22Rv1 (cell line): Measurements from ENCODE around the gene SLC16A12.
"Not testable (repeated sequence)": the region's sequence is repeated elsewhere in the genome, so short reads cannot be mapped to it uniquely, and the experiment has no call there.

Experiments
- H3K27ac ChIP-seq: fragments of 450-650 bp; 2 replicates; pipeline ENCODE4 v1.5.1; 2017
- ZFX ChIP-seq: fragments of 450-650 bp; IDR thresholded peaks from 2 replicates; pipeline ENCODE4 v1.6.1; 2017; ENCODE audit warnings: antibody characterized with exemption, borderline replicate concordance
- TF ChIP-seq, protein P1 (sequence below): fragments of 450-650 bp; IDR thresholded peaks from 2 replicates; pipeline ENCODE4 v1.5.1; 2017; ENCODE audit warnings: mild to moderate bottlenecking

SLC16A12 gene

DNA sequence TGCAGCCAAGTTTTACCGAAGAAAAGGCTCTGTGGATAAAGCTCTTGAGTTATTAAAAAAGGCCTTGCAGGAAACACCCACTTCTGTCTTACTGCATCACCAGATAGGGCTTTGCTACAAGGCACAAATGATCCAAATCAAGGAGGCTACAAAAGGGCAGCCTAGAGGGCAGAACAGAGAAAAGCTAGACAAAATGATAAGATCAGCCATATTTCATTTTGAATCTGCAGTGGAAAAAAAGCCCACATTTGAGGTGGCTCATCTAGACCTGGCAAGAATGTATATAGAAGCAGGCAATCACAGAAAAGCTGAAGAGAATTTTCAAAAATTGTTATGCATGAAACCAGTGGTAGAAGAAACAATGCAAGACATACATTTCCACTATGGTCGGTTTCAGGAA, 132.4 kb downstream of the SLC16A12 start:
- H3K27ac ChIP-seq = no peak overlapping the region
- no peak for TF ChIP-seq ZFX
- TF ChIP-seq, protein P1, sequence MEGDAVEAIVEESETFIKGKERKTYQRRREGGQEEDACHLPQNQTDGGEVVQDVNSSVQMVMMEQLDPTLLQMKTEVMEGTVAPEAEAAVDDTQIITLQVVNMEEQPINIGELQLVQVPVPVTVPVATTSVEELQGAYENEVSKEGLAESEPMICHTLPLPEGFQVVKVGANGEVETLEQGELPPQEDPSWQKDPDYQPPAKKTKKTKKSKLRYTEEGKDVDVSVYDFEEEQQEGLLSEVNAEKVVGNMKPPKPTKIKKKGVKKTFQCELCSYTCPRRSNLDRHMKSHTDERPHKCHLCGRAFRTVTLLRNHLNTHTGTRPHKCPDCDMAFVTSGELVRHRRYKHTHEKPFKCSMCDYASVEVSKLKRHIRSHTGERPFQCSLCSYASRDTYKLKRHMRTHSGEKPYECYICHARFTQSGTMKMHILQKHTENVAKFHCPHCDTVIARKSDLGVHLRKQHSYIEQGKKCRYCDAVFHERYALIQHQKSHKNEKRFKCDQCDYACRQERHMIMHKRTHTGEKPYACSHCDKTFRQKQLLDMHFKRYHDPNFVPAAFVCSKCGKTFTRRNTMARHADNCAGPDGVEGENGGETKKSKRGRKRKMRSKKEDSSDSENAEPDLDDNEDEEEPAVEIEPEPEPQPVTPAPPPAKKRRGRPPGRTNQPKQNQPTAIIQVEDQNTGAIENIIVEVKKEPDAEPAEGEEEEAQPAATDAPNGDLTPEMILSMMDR = no peak

DNA sequence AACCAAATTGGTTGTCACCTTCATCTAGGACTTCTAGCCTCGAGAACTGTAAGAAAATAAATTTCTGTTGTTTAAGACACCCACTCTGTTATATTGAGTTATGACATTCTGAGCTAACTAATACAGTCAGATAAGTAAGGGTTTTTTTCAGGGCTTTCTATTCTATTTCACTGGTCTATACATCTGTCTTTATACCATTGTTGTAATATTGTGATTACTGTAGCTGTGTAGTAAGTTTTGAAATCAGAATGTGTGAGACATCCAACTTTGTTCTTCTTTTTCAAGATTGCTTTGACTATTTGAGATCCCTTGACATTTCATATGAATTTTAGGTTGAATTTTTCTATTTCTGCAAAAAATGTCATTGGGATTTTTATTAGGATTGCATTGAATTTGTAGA, 135.4 kb downstream of the SLC16A12 start:
- TF ChIP-seq, protein P1 = no peak
- TF ChIP-seq ZFX = no peak

DNA sequence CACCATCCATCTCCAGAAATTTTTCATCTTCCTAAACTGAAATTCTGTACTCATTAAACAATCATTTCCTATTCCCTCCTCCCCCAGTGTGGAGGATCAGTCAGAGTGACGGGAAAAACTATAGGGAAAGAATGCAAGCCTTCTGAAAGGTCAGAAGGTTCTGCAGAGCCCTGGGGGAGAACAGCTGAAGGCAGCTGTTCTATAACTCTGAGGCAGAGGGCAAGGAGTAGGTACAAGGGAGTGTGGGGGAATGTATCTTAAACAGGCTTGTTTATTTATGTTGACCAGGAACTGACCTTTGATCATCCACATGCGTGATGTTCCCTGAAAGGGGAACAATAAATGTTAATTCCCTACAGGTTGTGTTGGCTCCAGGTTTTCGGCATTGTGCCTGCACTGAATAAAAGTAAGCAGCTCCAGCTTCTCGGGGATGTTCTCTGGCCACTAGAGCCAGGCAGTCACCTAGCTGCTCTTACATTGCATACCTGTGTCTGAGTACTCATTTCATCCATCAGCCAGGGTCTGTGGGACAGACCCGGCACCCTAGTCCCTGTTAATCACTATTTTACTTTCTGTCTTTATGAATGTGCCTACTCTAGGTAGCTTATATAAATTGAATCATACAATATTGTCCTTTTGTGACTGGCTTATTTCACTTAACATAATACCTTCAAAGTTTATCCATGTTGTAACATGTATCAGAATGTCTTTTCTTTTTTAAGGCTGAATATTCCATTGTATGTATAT, 137.2 kb downstream of the SLC16A12 start:
- H3K27ac ChIP-seq = no peak overlapping the region
- no peak for TF ChIP-seq ZFX

More for the DNA sequence above, 135.4 kb downstream of the SLC16A12 start:
- no peak overlapping the region for H3K27ac ChIP-seq

- H3K27ac ChIP-seq = no peak overlapping the region
- TF ChIP-seq ZFX = no peak
- TF ChIP-seq, protein P1 = no peak
Measured at GRCh38 chr10:89395141-89395540, 140.3 kb downstream of the SLC16A12 start.

DNA sequence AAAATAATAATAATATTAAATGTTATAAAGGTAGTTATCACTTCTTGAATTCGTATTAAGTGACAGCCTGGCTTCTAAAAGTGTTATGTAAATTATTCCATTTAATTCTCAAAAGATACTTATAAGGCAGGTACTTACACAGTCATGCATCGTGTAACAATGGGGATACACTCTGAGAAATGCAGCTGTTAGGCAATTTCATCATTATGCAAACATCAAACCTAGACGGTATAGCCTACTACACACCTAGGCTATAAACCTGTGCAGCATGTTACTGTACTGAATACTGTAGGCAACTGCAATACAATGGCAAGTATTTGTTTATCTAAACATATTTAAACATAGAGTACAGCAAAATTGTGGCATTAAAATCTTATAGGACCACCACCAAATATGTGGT, 141.5 kb downstream of the SLC16A12 start:
- TF ChIP-seq, protein P1 = no peak
- H3K27ac ChIP-seq = no peak overlapping the region

GRCh38 chr10:89392974-89393373, 142.4 kb downstream of the SLC16A12 start:
- TF ChIP-seq ZFX = no peak
- TF ChIP-seq, protein P1 = no peak
- H3K27ac ChIP-seq = no peak overlapping the region

DNA sequence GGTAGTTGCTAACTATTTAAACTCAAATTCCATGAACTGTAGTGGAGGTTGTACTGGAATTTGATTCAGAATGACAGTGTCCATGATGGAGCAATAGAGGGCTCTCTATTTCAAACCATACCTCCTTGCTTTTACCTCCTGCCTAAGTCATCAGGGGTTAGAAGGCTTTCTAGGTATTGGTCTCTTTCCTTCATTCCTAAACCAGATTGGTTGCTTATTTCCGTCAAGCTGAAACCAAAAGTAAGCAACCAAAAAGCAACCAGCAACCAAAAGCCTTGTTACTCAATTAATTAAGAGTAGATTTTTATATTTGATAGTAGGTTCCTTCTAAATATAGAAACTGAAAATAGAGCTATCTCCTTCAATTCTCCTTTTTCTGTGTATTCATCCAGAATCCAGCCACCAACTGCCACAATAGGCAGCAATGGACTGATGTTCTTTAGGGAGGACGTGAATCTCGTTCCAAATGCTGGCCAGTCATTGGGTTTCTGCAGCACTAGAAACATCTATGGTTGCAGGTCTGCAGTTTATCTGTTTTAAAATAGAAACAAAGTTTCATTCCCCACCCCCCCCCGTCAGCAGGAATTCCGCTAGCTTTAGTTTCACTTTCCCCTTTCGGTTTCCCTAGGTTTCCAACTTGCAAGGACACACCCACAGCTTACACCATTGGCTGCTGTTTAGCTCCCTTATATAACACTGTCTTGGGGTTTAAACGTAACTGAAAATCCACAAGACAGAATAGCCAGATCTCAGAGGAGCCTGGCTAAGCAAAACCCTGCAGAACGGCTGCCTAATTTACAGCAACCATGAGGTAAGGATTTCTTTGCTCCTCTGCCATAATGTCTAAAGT, 143.3 kb downstream of the SLC16A12 start, which contains the start of gene IFIT1:
IFIT1 (plus strand) TSS at position 717 of the 850 bp plus-strand sequence; CDS start at position 807, 90 bp downstream.
- TF ChIP-seq, protein P1 = no peak
- no peak for TF ChIP-seq ZFX

DNA sequence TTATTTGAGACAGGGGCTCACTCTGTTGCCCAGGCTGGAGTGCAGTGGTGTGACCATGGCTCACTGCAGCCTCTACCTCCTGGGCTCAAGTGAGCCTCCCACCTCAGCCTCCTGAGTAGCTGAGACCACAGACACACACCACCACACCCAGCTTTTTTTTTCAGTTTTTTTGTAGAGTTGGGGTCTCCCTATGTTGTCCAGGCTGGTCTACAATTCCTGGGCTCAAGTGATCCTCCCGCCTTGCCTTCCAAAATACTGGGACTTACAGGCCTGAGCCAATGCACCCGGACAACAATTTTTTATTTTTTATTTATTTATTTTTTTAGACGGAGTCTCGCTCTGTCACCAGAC, 144.2 kb downstream of the SLC16A12 start:
- H3K27ac ChIP-seq = not testable (repeated sequence)

More for the DNA sequence above, 143.3 kb downstream of the SLC16A12 start, which contains the start of gene IFIT1:
- H3K27ac ChIP-seq = 0 out of 2 replicates have a peak within 1 kb of the TSS, but pooled peaks have one; percentile 12
